Suppressor macrophage treated with lipopolysaccharide for 1 hour (primary cell): Measurements from ENCODE around the gene KCTD1.

Experiments
- DNase-seq, 3 donors: peaks; one replicate each; pipeline ENCODE4 v3.0.0-alpha.2; 2020 to 2022

KCTD1 gene

GRCh38 chr18:26549263-26550094 lies 1.1 kb upstream of the KCTD1 start:
- peak; percentile 26 to 54 (median 37) for DNase-seq

- DNase-seq: peak; percentile 54 to 72 (median 59)
Measured at GRCh38 chr18:26547646-26548414, 523 bp downstream of the KCTD1 start.

GRCh38 chr18:26546875-26547645 lies 1.3 kb downstream of the KCTD1 start:
- no peak for DNase-seq

DNA sequence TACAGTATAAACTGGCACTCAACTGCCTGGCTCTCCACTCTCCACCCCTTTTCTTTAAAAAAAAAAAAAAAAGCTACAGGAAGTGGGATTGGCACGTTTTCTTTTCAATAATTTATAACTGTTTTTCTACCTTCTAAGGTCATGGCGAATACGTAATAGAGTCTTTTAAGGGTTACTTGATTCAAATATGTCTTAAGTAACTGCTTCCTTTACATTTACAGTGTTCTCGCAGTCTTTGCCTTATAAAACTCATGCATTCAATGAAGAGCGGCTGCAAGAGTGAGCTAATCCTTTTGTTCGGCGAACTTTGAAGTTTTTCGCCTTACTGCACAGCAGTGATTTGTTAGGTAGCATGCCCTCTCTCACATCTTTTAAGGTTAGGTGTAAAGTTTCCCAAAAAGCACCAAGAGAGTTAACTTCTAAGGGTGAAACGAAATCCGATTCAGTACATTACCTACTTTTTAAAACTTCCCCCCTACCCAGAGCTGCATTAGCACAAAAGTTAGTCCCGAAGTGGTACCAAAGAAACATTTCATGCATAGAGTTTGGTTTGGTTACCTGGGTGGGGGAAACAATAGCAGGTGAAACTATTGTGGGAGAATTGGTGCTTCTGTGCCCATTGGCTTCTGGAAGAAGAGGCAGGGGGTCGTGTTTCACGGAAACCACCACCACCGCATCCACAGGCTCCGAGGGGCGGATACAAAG lies 2.0 kb downstream of the KCTD1 start:
- DNase-seq: no peak

DNA sequence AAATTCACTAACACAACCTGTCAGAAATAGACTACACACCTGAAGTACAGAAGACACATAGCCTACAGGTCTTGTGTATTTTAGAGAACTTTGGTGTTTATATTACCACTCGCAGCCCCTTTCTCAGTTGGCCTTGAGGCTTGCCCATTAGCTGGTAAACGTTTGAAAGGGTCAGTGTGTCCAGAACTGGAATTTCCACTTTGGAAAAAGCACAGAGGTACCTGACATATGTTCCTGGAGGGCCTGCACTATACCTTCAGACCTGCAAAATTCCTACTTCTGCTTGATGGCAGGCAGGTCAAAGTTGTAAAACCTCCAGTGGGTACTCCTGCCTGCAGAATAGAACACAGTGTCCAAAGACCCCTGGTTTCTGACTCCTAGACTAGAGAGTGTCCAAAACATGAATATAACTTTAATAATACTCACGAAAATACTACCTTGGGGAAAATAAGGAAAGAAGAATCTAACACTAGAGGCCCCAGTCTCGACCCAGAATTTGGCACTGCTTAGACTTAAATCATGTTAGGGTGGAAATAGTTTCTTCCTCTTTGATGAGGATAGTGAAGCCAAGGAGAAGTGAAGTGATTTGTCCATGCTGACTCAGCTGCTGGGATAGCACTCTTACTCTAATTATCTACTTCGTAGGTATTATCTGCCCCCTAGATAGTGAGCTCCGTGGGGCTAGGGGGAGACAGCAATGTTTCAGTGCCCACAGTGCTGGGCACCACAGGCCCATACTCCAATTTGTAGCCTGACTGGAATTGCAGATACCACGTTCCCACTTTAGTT lies 2.8 kb downstream of the KCTD1 start:
- peak in 2 of 3 donors; percentile 18 to 29 for DNase-seq

DNA sequence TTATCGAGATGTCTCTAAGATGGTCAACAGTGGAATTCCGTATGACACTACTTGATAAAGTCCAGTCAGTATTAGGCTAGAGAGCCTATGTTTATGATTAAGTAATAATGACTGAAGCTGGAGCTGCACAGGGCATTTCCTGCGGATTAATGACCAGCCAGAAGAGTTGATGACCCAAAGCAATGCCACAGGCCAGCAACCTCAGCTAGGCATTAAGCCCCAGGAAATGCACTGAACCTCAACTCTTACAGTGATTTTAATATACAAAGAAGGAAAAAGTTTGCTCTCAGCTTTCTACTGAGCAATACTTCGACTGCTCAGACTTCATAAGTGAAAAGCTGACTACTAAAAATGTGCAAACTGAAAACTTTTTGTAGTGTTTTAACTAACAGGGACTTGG lies 3.9 kb downstream of the KCTD1 start:
- DNase-seq: no peak

DNA sequence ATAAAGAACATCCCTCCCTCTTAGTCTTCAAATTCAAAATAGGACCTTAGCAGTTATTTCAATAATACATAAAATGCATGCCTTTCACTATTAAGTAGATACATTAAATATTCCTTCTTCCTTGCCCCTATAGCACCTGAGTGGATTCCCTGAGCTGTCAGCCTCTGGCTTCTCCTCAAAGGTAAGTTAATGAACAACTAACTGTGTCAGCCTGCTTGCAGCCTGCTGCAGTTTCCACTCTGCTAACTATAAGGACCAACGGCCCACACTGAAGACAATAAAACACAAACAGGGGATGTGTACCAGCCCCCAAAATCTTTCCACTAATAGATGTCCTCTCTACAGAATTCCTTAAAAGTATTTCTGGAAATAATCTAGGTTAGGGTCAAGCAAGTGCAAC lies 5.0 kb downstream of the KCTD1 start:
- DNase-seq: no peak

GRCh38 chr18:26540043-26540628 lies 8.2 kb downstream of the KCTD1 start:
- no peak for DNase-seq

DNA sequence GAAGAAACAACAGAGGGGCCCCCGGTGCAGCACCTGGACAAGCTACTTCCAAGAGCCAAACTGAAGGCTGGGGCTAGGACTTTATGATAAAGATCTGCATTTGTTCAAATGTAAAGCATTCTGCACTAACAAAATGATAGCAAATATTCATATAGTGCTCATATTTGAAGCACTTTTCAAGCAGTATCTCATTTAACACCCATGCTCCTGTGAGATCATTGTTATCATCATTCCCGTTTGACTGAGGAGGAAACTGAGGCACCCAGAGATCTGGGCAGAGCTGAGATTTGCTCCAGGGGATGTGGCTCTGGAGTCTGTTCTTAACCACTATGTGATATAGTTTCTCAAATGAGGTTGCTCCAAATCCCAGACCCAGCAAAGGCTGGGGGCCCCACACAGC lies 9.8 kb downstream of the KCTD1 start:
- no peak for DNase-seq

DNA sequence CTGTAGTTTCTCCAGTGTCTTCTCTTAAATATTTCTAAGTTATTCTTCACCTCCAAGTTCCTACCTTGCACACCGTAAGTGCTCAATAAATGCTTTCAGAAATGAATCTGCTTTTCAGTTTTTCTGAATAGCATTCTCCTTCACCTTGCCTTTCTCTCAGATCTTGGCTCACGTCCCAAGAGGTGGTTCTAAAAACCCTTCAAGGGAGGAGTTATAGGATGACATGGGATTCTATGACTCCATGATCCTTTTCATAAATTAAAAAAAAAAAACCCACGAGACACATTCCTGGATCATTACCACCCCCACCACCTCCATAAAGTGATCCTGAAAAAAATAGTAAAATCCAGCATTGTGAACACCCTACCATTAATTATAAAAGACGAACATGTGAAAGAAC lies 11.7 kb downstream of the KCTD1 start:
- DNase-seq: no peak

- DNase-seq: no peak
Measured at GRCh38 chr18:26536032-26536431, 12.3 kb downstream of the KCTD1 start.

DNA sequence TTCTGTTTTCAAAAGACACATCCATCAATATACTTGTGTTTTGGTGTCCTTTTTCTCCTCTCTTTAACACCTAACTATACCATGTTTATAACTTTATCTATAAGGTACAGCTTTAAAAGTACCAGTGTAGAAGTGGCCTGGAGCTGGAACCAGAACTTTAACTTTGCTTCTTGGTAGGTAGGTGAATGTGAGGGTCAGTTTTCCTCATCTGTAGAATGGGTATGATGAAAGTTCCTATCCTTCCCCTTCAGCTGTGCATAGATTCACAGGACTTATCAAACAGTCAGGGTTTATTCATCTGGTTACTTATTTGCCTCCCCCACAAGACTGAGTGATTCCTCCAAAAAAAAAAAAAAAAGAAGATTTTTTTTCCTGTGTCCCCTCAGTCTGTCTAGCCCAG lies 12.7 kb downstream of the KCTD1 start:
- no peak for DNase-seq

- DNase-seq: no peak
Measured at GRCh38 chr18:26532367-26533340, 15.7 kb downstream of the KCTD1 start.

- no peak for DNase-seq
Measured at GRCh38 chr18:26531605-26532298, 16.6 kb downstream of the KCTD1 start.

- DNase-seq: no peak
Measured at GRCh38 chr18:26526966-26527234, 21.5 kb downstream of the KCTD1 start.

GRCh38 chr18:26526128-26526965 lies 22.0 kb downstream of the KCTD1 start:
- DNase-seq: no peak

DNA sequence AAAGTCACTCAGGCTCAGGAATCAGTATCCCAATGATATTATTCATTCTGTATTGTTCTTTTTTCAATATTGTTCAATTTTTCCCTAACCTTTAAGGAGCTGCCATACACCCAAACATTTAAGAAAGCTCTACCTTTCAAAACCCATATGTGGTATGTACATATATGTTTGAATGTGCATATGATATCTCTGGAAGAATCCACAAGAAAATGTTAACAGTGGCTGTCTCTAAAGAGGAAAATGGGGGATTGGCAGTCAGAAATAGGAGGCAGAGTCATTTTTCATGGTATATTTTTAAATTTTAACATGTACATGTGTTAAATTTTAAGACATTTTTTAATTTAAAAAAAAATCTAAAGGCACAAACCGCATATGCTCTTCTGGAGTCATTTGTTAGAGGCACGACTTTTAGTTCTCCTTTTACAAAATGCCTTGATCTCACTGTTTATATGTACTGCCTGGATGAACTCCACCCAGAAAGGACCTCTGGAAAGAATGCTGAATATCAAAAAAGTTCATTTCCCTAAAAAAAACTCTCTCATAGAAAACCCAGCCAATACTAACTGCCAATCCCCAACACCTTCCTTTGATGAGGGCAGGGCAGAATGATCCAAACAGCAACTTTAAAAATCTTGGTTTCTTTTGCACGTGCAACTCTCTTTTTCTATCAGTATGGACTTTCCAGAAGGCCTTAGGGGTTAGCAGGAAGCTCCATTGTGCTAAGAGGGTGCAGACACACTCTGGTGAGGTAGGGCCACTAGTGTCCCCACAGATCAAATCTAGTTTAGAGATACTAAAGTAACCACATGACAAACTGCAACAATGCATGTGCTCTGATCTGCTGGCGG lies 23.6 kb downstream of the KCTD1 start:
- DNase-seq: peak in 1 of 3 donors; percentile 6

DNA sequence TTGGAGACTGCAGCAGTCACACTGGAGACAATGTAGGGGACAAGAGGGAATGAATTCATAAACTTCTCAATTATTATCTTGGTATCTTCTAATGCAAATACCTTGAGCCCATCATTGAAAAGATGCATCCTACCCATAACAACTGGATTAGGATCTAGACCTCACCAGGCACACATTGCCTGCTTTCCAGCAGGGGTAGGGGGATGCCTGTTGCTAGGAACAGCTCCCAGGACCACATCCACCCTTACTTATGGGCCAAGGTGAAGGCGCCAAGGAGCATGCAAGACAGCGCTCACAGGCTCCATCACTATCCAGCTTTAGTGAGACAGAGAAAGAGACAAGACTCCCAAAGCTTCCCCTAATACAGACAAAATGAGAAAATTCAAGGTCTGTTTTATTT lies 24.4 kb downstream of the KCTD1 start:
- no peak for DNase-seq
